Endothelial cell (in vitro differentiated cells): ENCODE data around the gene HTT. TPM values are rescaled to one million over a fixed set of nuclear protein-coding genes. Genes with fewer than 3 reads are reported as not detected.
"Not testable (repeated sequence)": the region's sequence is repeated elsewhere in the genome, so short reads cannot be mapped to it uniquely, and the experiment has no call there.

Source experiments
- DNase-seq: peaks from one replicate; pipeline ENCODE4 v3.0.0; 2021; ENCODE audit warnings: low spot score
- H3K27ac Mint-ChIP-seq: one replicate; pipeline ENCODE4 v1.8.0; 2021; ENCODE audit warnings: mixed read lengths, inconsistent platforms; ENCODE audit not compliant: unreplicated experiment
- H3K27me3 Mint-ChIP-seq: one replicate; pipeline ENCODE4 v1.8.0; 2021; ENCODE audit warnings: mild to moderate bottlenecking, moderate library complexity, mixed read lengths, inconsistent platforms; ENCODE audit not compliant: unreplicated experiment
- H3K36me3 Mint-ChIP-seq: one replicate; pipeline ENCODE4 v1.8.0; 2021; ENCODE audit warnings: mild to moderate bottlenecking, low read depth, mixed read lengths, inconsistent platforms; ENCODE audit not compliant: unreplicated experiment
- H3K4me1 Mint-ChIP-seq: one replicate; pipeline ENCODE4 v1.8.0; 2021; ENCODE audit warnings: mild to moderate bottlenecking, mixed read lengths, inconsistent platforms; ENCODE audit not compliant: unreplicated experiment
- H3K4me3 Mint-ChIP-seq: one replicate; pipeline ENCODE4 v1.8.0; 2021; ENCODE audit warnings: mild to moderate bottlenecking, mixed read lengths, inconsistent platforms; ENCODE audit not compliant: unreplicated experiment
- H3K9me3 Mint-ChIP-seq: one replicate; pipeline ENCODE4 v1.8.0; 2021; ENCODE audit warnings: mixed read lengths, inconsistent platforms; ENCODE audit not compliant: unreplicated experiment
- CTCF ChIP-seq: fragments of 200-600 bp; sonication (generic); IDR thresholded peaks from one replicate; pipeline ENCODE4 v1.5.0; 2021; ENCODE audit warnings: antibody characterized with exemption; ENCODE audit not compliant: unreplicated experiment
- total RNA-seq: library from RNA; stranded (reverse); fragmentation: NEBNext Ultra II Directional; extraction: Animal tissue kit (Norgen Biotek cat#: 25700); gene quantifications from one replicate; pipeline ENCODE4 v1.2.1, GENCODE V29; 2021; ENCODE audit not compliant: unreplicated experiment

The HTT gene
- total RNA-seq, 1 donor from 2014 or later: 62.4 TPM

GRCh38 chr4:3082925-3083515 is 8.5 kb downstream of the HTT start:
- no peak for TF ChIP-seq CTCF
- Mint-ChIP-seq H3K27me3 (peaks cover 1% of the 10 kb centered on the region), H3K4me3 (no peak overlapping the region), H3K27ac (no peak overlapping the region), H3K4me1 (no peaks in the 10 kb centered on the region), H3K36me3 (peaks cover 8% of the 10 kb centered on the region), H3K9me3 (no peaks in the 10 kb centered on the region)
- DNase-seq: no peak

GRCh38 chr4:3083732-3084131 is 9.3 kb downstream of the HTT start:
- TF ChIP-seq CTCF: no peak
- Mint-ChIP-seq H3K4me3 (no peak overlapping the region), H3K27me3 (peaks cover 1% of the 10 kb centered on the region), H3K36me3 (peaks cover 10% of the 10 kb centered on the region), H3K9me3 (no peaks in the 10 kb centered on the region), H3K4me1 (no peaks in the 10 kb centered on the region), H3K27ac (no peak overlapping the region)
- DNase-seq: no peak

- Mint-ChIP-seq H3K9me3 (no peaks in the 10 kb centered on the region), H3K27me3 (peaks cover 1% of the 10 kb centered on the region), H3K36me3 (peaks cover 15% of the 10 kb centered on the region), H3K4me1 (no peaks in the 10 kb centered on the region), H3K27ac (no peak overlapping the region), H3K4me3 (no peak overlapping the region)
- TF ChIP-seq CTCF: no peak
- no peak for DNase-seq
Measured at GRCh38 chr4:3085948-3086670, 11.6 kb downstream of the HTT start.

- Mint-ChIP-seq H3K4me3 (no peak overlapping the region), H3K27me3 (peaks cover 1% of the 10 kb centered on the region), H3K27ac (no peak overlapping the region), H3K9me3 (no peaks in the 10 kb centered on the region), H3K36me3 (peaks cover 19% of the 10 kb centered on the region), H3K4me1 (no peaks in the 10 kb centered on the region)
- no peak for TF ChIP-seq CTCF
- DNase-seq: no peak
Measured at GRCh38 chr4:3087115-3087797, 12.8 kb downstream of the HTT start.

GRCh38 chr4:3091464-3091863 is 17.0 kb downstream of the HTT start:
- Mint-ChIP-seq H3K36me3 (peaks cover 46% of the 10 kb centered on the region), H3K27ac (no peak overlapping the region), H3K4me3 (no peak overlapping the region), H3K4me1 (no peaks in the 10 kb centered on the region), H3K27me3 (no peaks in the 10 kb centered on the region), H3K9me3 (no peaks in the 10 kb centered on the region)
- TF ChIP-seq CTCF: no peak
- DNase-seq: no peak

GRCh38 chr4:3094701-3095100 is 20.2 kb downstream of the HTT start:
- not testable (repeated sequence) for H3K9me3 Mint-ChIP-seq, H3K27me3 Mint-ChIP-seq, H3K4me3 Mint-ChIP-seq, H3K4me1 Mint-ChIP-seq, H3K27ac Mint-ChIP-seq, DNase-seq
- H3K36me3 Mint-ChIP-seq: peaks cover 41% of the 10 kb centered on the region
